ENCODE results near the gene SUN5. TPM values are rescaled to one million over a fixed set of nuclear protein-coding genes. Genes with fewer than 3 reads are reported as not detected.

Gene SUN5
- total and polyA plus RNA-seq, 3 donors from 2014 or later: 19.0 to 59.7 (median 29.1) TPM

DNA sequence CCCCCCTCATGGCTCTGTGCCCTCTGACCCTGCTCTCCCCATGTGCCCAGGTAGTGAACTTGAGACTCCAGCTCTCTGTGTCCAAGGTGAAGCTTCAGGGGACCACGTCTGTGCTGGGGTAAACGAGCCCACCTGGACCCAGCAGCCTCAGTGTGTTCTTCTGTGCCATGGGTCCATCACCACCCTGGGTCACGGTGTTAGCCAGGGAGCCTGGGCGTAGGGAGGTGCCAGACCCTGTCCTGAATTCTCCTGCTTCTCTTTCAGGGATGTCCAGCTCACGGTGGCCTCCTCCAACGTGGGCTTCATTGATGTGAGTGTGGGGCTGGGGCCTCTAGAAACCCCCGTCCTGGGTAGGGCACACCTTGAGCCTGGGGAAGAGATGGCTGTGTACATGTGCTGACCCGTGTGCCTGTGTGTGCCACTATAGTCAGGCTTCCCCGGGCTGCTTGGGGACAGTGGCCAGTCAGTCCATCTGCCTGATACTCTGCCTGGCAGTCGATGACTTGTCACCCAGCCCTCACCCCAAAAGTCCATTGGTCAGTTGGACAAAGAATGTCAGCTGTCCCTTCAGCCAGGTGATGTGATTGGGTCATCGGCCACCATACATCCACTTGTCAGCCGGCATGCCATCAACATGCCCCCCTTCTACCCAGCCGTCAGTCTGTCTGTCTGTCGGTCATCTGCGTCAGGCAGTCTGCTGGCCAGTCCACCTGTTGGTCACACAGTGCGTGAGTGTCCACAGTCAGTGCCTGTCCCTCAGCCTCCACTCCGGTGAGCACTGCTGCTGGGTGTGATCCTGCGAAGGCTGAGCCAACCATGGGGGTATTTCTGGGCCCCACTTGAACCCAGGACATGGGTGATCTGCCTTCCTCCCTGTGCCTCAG is 16.3 kb upstream of the SUN5 start:
- Histone ChIP-seq H3K27me3 (no peaks in the 10 kb centered on the region), H3K36me3 (ENCODE audit: low read depth, missing control alignments) (no peaks in the 10 kb centered on the region), H3K4me3 (no peak overlapping the region), H3K4me1 (no peaks in the 10 kb centered on the region), H3K27ac (no peak overlapping the region), H3K9me3 (no peaks in the 10 kb centered on the region)
- intact Hi-C loops (cut with DNase I; ENCODE audit: low total_unique reads): no loop called here
- TF ChIP-seq POLR2A (IDR thresholded peaks at IDR 0.05): no peak
- TF ChIP-seq, protein P1, sequence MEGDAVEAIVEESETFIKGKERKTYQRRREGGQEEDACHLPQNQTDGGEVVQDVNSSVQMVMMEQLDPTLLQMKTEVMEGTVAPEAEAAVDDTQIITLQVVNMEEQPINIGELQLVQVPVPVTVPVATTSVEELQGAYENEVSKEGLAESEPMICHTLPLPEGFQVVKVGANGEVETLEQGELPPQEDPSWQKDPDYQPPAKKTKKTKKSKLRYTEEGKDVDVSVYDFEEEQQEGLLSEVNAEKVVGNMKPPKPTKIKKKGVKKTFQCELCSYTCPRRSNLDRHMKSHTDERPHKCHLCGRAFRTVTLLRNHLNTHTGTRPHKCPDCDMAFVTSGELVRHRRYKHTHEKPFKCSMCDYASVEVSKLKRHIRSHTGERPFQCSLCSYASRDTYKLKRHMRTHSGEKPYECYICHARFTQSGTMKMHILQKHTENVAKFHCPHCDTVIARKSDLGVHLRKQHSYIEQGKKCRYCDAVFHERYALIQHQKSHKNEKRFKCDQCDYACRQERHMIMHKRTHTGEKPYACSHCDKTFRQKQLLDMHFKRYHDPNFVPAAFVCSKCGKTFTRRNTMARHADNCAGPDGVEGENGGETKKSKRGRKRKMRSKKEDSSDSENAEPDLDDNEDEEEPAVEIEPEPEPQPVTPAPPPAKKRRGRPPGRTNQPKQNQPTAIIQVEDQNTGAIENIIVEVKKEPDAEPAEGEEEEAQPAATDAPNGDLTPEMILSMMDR (IDR thresholded peaks at IDR 0.05): no peak
- no peak for DNase-seq
- 82 to 92% methylated on average over 8 to 18 of the region's 18 CpGs for WGBS, 2 donors

DNA sequence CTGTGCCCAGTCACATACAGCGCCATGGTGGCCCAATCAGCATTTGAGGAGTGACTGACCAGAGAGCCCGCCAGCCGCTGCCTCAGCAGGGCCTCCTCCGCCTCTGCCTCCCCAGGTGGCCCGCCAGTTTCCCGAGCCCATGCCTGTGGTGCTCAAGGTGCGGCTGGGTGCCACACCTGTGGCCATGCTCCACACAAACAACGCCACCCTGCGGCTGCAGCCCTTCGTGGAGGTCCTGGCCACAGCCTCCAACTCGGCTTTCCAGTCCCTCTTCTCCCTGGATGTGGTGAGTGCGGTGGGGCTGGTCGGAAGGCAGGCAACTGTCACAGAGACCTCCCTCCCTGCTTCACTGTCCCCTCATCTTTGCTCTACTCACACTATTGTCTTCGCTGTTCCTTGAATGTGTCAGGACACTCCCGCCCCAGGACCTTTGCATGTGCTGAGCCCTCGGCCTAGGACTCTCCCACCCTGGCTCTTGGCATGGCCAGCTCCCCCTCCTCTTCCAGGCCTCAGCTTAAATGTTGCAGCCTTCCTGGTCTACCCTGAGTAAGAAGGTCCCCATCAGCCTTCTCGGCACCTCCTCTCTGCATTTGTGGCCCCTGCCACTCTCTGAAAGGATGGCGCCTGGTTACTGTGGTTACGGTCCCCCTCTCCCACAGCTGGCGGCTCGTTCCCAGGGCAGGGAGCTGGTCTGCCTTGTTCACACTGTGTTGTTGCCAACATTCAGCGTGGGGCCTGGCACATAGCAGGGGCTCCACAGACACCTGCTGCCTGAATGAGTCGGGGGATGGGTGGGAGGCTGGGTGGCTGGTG is 15.4 kb upstream of the SUN5 start:
- no peaks in the 10 kb centered on the region for H3K9me3 ChIP-seq
- no peak for DNase-seq
- intact Hi-C loops (cut with DNase I; ENCODE audit: low total_unique reads): no loop called here

DNA sequence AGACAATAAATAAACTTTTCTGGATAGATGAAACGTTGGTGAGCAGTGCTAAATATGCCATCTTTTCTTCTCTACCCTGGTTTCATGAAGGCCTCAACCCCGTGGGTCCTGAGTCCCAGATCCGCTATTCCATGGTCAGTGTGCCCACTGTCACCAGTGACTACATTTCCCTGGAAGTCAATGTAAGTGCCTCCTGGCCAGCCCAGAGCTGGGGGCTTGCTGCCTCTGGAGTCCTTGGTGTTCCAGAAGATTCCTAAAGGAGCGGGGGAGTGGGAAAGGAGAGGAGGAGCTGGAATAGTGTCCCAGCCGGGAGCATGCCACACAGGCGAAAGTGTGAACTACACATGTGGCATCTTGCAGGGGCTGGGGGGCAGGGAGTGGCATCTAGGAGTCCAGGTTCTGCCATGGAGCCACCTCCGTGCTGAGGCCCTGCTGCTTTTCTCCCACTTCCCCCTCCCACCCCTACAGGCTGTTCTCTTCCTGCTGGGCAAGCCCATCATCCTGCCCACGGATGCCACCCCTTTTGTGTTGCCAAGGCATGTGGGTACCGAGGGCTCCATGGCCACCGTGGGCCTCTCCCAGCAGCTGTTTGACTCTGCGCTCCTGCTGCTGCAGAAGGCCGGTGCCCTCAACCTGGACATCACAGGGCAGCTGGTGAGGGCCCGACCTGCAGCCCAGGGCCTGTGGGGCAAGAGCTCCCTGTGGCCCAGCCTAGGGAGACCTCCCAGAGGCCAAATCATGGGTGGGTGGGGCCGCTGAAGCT is 14.1 kb upstream of the SUN5 start:
- H3K4me3 ChIP-seq: no peak overlapping the region
- H3K4me1 ChIP-seq: no peaks in the 10 kb centered on the region
- DNase-seq: no peak
- H3K36me3 ChIP-seq (ENCODE audit: low read depth, missing control alignments): no peaks in the 10 kb centered on the region
- TF ChIP-seq, protein P1 (IDR thresholded peaks at IDR 0.05): no peak
- TF ChIP-seq POLR2A (IDR thresholded peaks at IDR 0.05): no peak
- no peaks in the 10 kb centered on the region for H3K9me3 ChIP-seq
- H3K27me3 ChIP-seq: no peaks in the 10 kb centered on the region
- 64 to 73% methylated on average over 7 to 14 of the region's 14 CpGs for WGBS, 2 donors
- H3K27ac ChIP-seq: no peak overlapping the region
- intact Hi-C loops (cut with DNase I; ENCODE audit: low total_unique reads): no loop called here

More for the DNA sequence above, 15.4 kb upstream of the SUN5 start:
- 83 to 89% methylated on average over 23 of the region's 23 CpGs for WGBS, 2 donors
- Histone ChIP-seq H3K4me3 (no peak overlapping the region), H3K27me3 (no peaks in the 10 kb centered on the region), H3K36me3 (ENCODE audit: low read depth, missing control alignments) (no peaks in the 10 kb centered on the region), H3K4me1 (no peaks in the 10 kb centered on the region), H3K27ac (no peak overlapping the region)
- TF ChIP-seq, protein P1 (IDR thresholded peaks at IDR 0.05): no peak
- no peak for TF ChIP-seq POLR2A (IDR thresholded peaks at IDR 0.05)

DNA sequence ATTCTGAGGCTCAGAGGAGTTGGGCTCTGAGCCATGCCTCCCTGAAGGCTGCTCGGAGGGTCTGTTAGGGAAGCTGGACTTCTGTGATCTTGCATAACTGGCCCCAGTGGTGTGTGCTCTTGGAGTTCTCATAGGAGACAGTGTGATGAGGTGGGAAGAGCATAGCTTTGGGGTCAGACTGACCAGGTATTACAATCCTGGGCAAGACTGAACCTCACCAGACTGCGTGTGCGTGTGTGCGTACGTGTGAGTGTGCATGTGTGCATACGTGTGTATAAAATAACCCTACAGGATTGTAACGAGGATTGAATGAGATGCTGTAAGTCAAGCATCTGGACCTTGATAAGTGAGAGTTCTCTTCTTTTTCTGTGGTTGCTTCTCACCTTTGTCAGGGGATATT is 13.3 kb upstream of the SUN5 start:
- Histone ChIP-seq H3K36me3 (ENCODE audit: low read depth, missing control alignments) (no peaks in the 10 kb centered on the region), H3K27me3 (no peaks in the 10 kb centered on the region), H3K9me3 (no peaks in the 10 kb centered on the region), H3K4me3 (no peak overlapping the region), H3K4me1 (no peaks in the 10 kb centered on the region), H3K27ac (no peak overlapping the region)
- TF ChIP-seq, protein P1 (IDR thresholded peaks at IDR 0.05): no peak
- no peak for TF ChIP-seq POLR2A (IDR thresholded peaks at IDR 0.05)
- no peak for DNase-seq
- 80 to 92% methylated on average over 7 of the region's 7 CpGs for WGBS, 2 donors
- intact Hi-C loops (cut with DNase I; ENCODE audit: low total_unique reads): no loop called here

Data from testis (tissue), 3 donors.